HG03280 (cell line): ENCODE measurements around the gene PCBP3.
"Not testable (repeated sequence)": the region's sequence is repeated elsewhere in the genome, so short reads cannot be mapped to it uniquely, and the experiment has no call there.

Experiments
- ATAC-seq: cut with Tn5 transposase; IDR thresholded peaks from one replicate; pipeline ENCODE4 v1.9.1; 2021; ENCODE audit warnings: mild to moderate bottlenecking, moderate library complexity; ENCODE audit not compliant: unreplicated experiment

Gene PCBP3

GRCh38 chr21:45634511-45635183 is 8.9 kb upstream of the PCBP3 start:
- ATAC-seq, result no peak

GRCh38 chr21:45635271-45636151 is 8.0 kb upstream of the PCBP3 start:
- no peak for ATAC-seq

- ATAC-seq, result no peak
These were observed 7.1 kb upstream of the PCBP3 start for GRCh38 chr21:45636459-45636858.

- no peak for ATAC-seq
These were observed 6.4 kb upstream of the PCBP3 start for GRCh38 chr21:45636951-45637646.

GRCh38 chr21:45637883-45638282 is 5.6 kb upstream of the PCBP3 start:
- ATAC-seq, result no peak

- ATAC-seq, result no peak
These were observed 4.8 kb upstream of the PCBP3 start for GRCh38 chr21:45638707-45639106.

GRCh38 chr21:45639206-45640000 is 4.1 kb upstream of the PCBP3 start:
- ATAC-seq, result no peak

GRCh38 chr21:45640001-45640887 is 3.3 kb upstream of the PCBP3 start:
- ATAC-seq, result no peak

- ATAC-seq, result no peak
These were observed 2.5 kb upstream of the PCBP3 start for GRCh38 chr21:45640888-45641479.

GRCh38 chr21:45641480-45642035 is 2.0 kb upstream of the PCBP3 start:
- no peak for ATAC-seq

- no peak for ATAC-seq
These were observed 1.3 kb upstream of the PCBP3 start for GRCh38 chr21:45642122-45642813.

- no peak for ATAC-seq
These were observed 749 bp downstream of the PCBP3 start for GRCh38 chr21:45644041-45644906.

- ATAC-seq, result no peak
These were observed 8.4 kb downstream of the PCBP3 start for GRCh38 chr21:45651921-45652320.

- ATAC-seq, result no peak
These were observed 11.6 kb downstream of the PCBP3 start for GRCh38 chr21:45655124-45655523.

GRCh38 chr21:45656114-45656513 is 12.6 kb downstream of the PCBP3 start:
- ATAC-seq, result not testable (repeated sequence)

- not testable (repeated sequence) for ATAC-seq
These were observed 18.5 kb downstream of the PCBP3 start for GRCh38 chr21:45661913-45662622.
